Liver (tissue), 9 donors: ENCODE results near the gene GARIN5B. TPM values are rescaled to one million over a fixed set of nuclear protein-coding genes. Genes with fewer than 3 reads are reported as not detected.

Source experiments
- DNase-seq: peaks from one replicate; pipeline ENCODE4 v3.0.0-alpha.2; 2017; ENCODE audit warnings: low spot score
- H3K27ac ChIP-seq, 2 donors: one replicate each; pipeline ENCODE4 v1.7.0; 2013; ENCODE audit warnings: inconsistent platforms in 2 of 2, low read length in 2 of 2, control low read depth in 1 of 2, low read depth in 1 of 2, mild to moderate bottlenecking in 1 of 2
- H3K27me3 ChIP-seq, 4 donors: one replicate each; pipeline versions ENCODE4 v1.6.1 to v1.7.0; 2013; ENCODE audit warnings: low read length in 3 of 4, inconsistent platforms in 1 of 4, mild to moderate bottlenecking in 1 of 4, moderate library complexity in 1 of 4; ENCODE audit not compliant: control insufficient read depth in 4 of 4, insufficient read depth in 4 of 4
- H3K36me3 ChIP-seq, 4 donors: one replicate each; pipeline versions ENCODE4 v1.6.1 to v1.7.0; 2013; ENCODE audit warnings: low read length in 3 of 4, mild to moderate bottlenecking in 3 of 4, low read depth in 1 of 4, moderate library complexity in 1 of 4; ENCODE audit not compliant: control insufficient read depth in 4 of 4, insufficient read depth in 3 of 4
- H3K4me1 ChIP-seq, 4 donors: one replicate each; pipeline versions ENCODE4 v1.6.1 to v1.7.0; 2013; ENCODE audit warnings: low read length in 3 of 4, mild to moderate bottlenecking in 3 of 4, moderate library complexity in 1 of 4; ENCODE audit not compliant: control insufficient read depth in 4 of 4, insufficient read depth in 4 of 4
- H3K4me3 ChIP-seq, 3 donors: one replicate each; pipeline versions ENCODE4 v1.6.1 to v1.7.0; 2013; ENCODE audit warnings: low read length in 3 of 3, control low read depth in 1 of 3, low read depth in 1 of 3, mild to moderate bottlenecking in 1 of 3
- H3K9ac ChIP-seq, 2 donors: one replicate each; pipeline ENCODE4 v1.7.0; 2013; ENCODE audit warnings: low read length in 2 of 2, mild to moderate bottlenecking in 2 of 2, moderate library complexity in 2 of 2, control low read depth in 1 of 2, low read depth in 1 of 2
- H3K9me3 ChIP-seq, 4 donors: one replicate each; pipeline versions ENCODE4 v1.6.1 to v1.7.0; 2013; ENCODE audit warnings: low read length in 3 of 4; ENCODE audit not compliant: control insufficient read depth in 4 of 4
- FOXA1 ChIP-seq: IDR thresholded peaks from 2 replicates; pipeline ENCODE4 v1.6.1; 2016; ENCODE audit warnings: antibody characterized with exemption
- FOXA2 ChIP-seq: IDR thresholded peaks from 2 replicates; pipeline ENCODE4 v1.6.1; 2016; ENCODE audit warnings: antibody characterized with exemption
- GABPA ChIP-seq, 2 donors: IDR thresholded peaks in 1 of 2; conservative IDR thresholded peaks in 1 of 2; 2 replicates each; pipeline ENCODE4 v1.6.1; 2016; ENCODE audit warnings: antibody characterized with exemption in 2 of 2, mild to moderate bottlenecking in 1 of 2, moderate library complexity in 1 of 2
- HNF4G ChIP-seq: IDR thresholded peaks from 2 replicates; pipeline ENCODE4 v1.6.1; 2016; ENCODE audit warnings: antibody characterized with exemption
- JUND ChIP-seq, 2 donors: IDR thresholded peaks; 2 replicates each; pipeline ENCODE4 v1.6.1; 2016; ENCODE audit warnings: antibody characterized with exemption in 2 of 2
- RAD21 ChIP-seq, 2 donors: IDR thresholded peaks; 2 replicates each; pipeline ENCODE4 v1.6.1; 2016; ENCODE audit warnings: antibody characterized with exemption in 2 of 2, mild to moderate bottlenecking in 2 of 2
- TAF1 ChIP-seq: conservative IDR thresholded peaks from 2 replicates; pipeline ENCODE4 v1.6.1; 2016; ENCODE audit warnings: antibody characterized with exemption, mild to moderate bottlenecking
- YY1 ChIP-seq: IDR thresholded peaks from 2 replicates; pipeline ENCODE4 v1.6.1; 2016; ENCODE audit warnings: antibody characterized with exemption, mild to moderate bottlenecking
- WGBS: extraction: QIAGEN DNeasy Blood & Tissue Kit; methylation state at CpG from one replicate; pipeline ENCODE4 v1.1.7; 2013; 5-methylcytosine and 5-hydroxymethylcytosine counted together
- polyA plus RNA-seq, 2 donors: library from polyadenylated mRNA; stranded (reverse) in 1 of 2; unstranded in 1 of 2; fragments of 200-250 nt in 1 of 2; fragments of >200 nt in 1 of 2; fragmentation: Nextera tagmentation in 1 of 2; extraction: Ambion mirVana in 1 of 2; gene quantifications; one replicate each; pipeline versions ENCODE4 v1.2.1 to v1.2.3, GENCODE V29; 2013 to 2015
- total RNA-seq, 2 donors: library from RNA; depleted of rRNA; stranded (reverse); fragments of >200 nt; gene quantifications; one replicate each; pipeline ENCODE4 v1.2.3, GENCODE V29; 2014
- TF ChIP-seq, protein P1 (sequence below): IDR thresholded peaks from 2 replicates; pipeline ENCODE4 v1.6.1; 2016; ENCODE audit warnings: antibody characterized with exemption
- TF ChIP-seq, protein P2 (sequence below): IDR thresholded peaks from 2 replicates; pipeline ENCODE4 v1.6.1; 2016; ENCODE audit warnings: antibody characterized with exemption
- TF ChIP-seq, protein P3 (sequence below): IDR thresholded peaks from 2 replicates; pipeline ENCODE4 v1.6.1; 2016; ENCODE audit warnings: antibody characterized with exemption
- TF ChIP-seq, protein P4 (sequence below): fragments of 150-350 bp; IDR thresholded peaks from 2 replicates; pipeline ENCODE4 v1.5.1; 2017; ENCODE audit warnings: improper control_type of control experiment, low read depth, low read length; ENCODE audit not compliant: missing input control
- donor health status: healthy.
- donor health status: healthy.
- donor health status: healthy.
- donor health status: healthy.
- donor health status: healthy.

The GARIN5B gene
- total and polyA plus RNA-seq, 4 donors = not detected

DNA sequence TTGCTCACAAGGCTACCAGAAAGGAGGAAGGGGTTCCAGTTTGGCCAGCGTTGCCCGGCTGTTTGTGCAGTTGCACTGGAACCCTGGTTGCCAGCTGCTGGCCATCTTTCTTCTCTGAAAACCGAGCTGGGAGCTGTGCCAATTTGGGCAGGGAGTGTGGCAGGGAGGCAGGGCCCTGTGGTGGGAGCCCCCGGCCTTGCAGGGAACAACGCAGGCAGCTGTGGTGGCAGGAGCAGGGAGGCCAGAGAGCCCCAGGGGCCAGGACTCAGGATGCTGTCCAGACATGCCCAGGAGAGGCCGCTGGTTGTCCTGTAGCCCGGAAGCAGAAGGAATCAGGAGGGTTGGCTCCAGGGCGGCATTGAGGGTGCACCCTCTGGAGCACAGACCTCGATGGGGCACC lies 18.6 kb downstream of the GARIN5B start:
- no peak overlapping the region for H3K27ac ChIP-seq
- H3K4me1 ChIP-seq = peaks cover 8 to 12% (median 10%) of the 10 kb centered on the region in 4 donors
- no peak for TF ChIP-seq FOXA2
- no peak for TF ChIP-seq GABPA (IDR thresholded peaks at IDR 0.05 in 1 of 2, conservative IDR thresholded peaks at IDR 0.05 in 1 of 2)
- TF ChIP-seq RAD21 (IDR thresholded peaks at IDR 0.05) = no peak
- TF ChIP-seq HNF4G = no peak
- TF ChIP-seq, protein P1, sequence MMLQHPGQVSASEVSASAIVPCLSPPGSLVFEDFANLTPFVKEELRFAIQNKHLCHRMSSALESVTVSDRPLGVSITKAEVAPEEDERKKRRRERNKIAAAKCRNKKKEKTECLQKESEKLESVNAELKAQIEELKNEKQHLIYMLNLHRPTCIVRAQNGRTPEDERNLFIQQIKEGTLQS = no peak
- TF ChIP-seq, protein P2, sequence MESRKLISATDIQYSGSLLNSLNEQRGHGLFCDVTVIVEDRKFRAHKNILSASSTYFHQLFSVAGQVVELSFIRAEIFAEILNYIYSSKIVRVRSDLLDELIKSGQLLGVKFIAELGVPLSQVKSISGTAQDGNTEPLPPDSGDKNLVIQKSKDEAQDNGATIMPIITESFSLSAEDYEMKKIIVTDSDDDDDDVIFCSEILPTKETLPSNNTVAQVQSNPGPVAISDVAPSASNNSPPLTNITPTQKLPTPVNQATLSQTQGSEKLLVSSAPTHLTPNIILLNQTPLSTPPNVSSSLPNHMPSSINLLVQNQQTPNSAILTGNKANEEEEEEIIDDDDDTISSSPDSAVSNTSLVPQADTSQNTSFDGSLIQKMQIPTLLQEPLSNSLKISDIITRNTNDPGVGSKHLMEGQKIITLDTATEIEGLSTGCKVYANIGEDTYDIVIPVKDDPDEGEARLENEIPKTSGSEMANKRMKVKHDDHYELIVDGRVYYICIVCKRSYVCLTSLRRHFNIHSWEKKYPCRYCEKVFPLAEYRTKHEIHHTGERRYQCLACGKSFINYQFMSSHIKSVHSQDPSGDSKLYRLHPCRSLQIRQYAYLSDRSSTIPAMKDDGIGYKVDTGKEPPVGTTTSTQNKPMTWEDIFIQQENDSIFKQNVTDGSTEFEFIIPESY = no peak
- TF ChIP-seq FOXA1 = no peak
- TF ChIP-seq JUND (IDR thresholded peaks at IDR 0.05) = no peak
- TF ChIP-seq, protein P3, sequence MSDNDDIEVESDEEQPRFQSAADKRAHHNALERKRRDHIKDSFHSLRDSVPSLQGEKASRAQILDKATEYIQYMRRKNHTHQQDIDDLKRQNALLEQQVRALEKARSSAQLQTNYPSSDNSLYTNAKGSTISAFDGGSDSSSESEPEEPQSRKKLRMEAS = no peak
- no peak for TF ChIP-seq TAF1
- H3K27me3 ChIP-seq = no peaks in the 10 kb centered on the region
- H3K9me3 ChIP-seq = no peaks in the 10 kb centered on the region
- H3K9ac ChIP-seq = no peak overlapping the region
- no peak for DNase-seq
- peaks cover 0 to 10% (median 1%) of the 10 kb centered on the region in 4 donors for H3K36me3 ChIP-seq
- 88% methylated on average over 9 of the region's 9 CpGs for WGBS
- H3K4me3 ChIP-seq = no peak overlapping the region

DNA sequence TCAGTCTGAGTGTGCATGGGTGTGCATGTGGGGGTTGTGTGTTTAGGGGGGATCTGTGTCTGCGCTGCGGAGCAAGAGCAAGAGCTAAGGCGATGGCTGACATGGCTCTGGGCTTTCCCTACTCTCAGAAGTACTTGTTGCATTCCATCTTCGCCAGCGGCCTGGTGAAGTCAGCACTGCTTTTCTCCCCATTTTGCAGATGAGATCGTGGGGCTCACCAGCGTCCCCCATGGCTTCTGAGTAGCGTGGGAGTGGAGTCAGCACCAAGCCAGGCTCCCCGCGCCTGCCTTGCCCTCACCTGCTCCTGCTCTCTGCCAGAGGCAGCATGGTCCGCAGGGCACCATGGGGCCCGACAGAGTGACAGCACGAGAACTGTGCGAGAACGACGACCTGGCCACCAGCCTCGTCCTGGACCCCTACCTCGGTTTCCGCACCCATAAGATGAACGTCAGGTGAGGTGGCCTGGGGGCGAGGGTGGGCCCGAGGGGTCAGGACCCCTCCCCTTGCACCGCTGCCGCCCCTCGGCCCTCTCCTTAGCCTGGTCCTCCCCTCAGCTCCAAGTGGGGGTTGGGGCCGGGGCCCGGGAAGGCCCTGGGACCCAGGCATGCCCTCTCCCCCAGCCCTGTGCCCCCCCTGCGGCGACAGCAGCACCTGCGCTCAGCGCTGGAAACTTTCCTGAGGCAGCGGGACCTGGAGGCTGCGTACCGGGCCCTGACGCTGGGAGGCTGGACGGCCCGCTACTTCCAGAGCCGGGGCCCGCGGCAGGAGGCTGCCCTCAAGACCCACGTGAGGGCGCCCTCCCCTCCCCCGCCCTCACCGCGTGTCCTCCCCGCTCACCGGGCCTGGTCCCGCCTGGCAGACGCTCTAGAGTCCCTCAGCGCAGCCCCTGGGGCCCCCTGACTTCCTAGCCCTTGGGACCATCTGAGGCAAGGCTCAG lies 21.2 kb downstream of the GARIN5B start:
- TF ChIP-seq, protein P1 = no peak
- TF ChIP-seq GABPA (IDR thresholded peaks at IDR 0.05 in 1 of 2, conservative IDR thresholded peaks at IDR 0.05 in 1 of 2) (no peak), JUND (IDR thresholded peaks at IDR 0.05) (no peak), TAF1 (no peak), YY1 (no peak)
- TF ChIP-seq, protein P4, sequence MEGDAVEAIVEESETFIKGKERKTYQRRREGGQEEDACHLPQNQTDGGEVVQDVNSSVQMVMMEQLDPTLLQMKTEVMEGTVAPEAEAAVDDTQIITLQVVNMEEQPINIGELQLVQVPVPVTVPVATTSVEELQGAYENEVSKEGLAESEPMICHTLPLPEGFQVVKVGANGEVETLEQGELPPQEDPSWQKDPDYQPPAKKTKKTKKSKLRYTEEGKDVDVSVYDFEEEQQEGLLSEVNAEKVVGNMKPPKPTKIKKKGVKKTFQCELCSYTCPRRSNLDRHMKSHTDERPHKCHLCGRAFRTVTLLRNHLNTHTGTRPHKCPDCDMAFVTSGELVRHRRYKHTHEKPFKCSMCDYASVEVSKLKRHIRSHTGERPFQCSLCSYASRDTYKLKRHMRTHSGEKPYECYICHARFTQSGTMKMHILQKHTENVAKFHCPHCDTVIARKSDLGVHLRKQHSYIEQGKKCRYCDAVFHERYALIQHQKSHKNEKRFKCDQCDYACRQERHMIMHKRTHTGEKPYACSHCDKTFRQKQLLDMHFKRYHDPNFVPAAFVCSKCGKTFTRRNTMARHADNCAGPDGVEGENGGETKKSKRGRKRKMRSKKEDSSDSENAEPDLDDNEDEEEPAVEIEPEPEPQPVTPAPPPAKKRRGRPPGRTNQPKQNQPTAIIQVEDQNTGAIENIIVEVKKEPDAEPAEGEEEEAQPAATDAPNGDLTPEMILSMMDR = no peak
- no peak overlapping the region for H3K9ac ChIP-seq
- no peak overlapping the region for H3K4me3 ChIP-seq
- DNase-seq = no peak
- H3K36me3 ChIP-seq = peaks cover 0 to 10% (median 1%) of the 10 kb centered on the region in 4 donors
- no peaks in the 10 kb centered on the region for H3K9me3 ChIP-seq
- peaks cover 8 to 18% (median 11%) of the 10 kb centered on the region in 4 donors for H3K4me1 ChIP-seq
- no peaks in the 10 kb centered on the region for H3K27me3 ChIP-seq
- WGBS = 94% methylated on average over 50 of the region's 50 CpGs
- no peak overlapping the region for H3K27ac ChIP-seq
